CD4-positive, alpha-beta T cell treated with Interleukin-2 at 100 ng/mL for 4 hours (primary cell): ENCODE measurements around the gene KRTAP10-10.
"Not testable (repeated sequence)": the region's sequence is repeated elsewhere in the genome, so short reads cannot be mapped to it uniquely, and the experiment has no call there.

Source experiments
- DNase-seq: peaks from one replicate; pipeline ENCODE4 v3.0.0-alpha.2; 2020; ENCODE audit warnings: low spot score

Gene KRTAP10-10

GRCh38 chr21:44650973-44651675, 14.0 kb downstream of the KRTAP10-10 start:
- DNase-seq = no peak

GRCh38 chr21:44653123-44653522, 16.0 kb downstream of the KRTAP10-10 start:
- no peak for DNase-seq

GRCh38 chr21:44653656-44654575, 16.8 kb downstream of the KRTAP10-10 start:
- DNase-seq = peak; percentile 43

- peak; percentile 3 for DNase-seq
Measured at GRCh38 chr21:44654576-44655175, 17.5 kb downstream of the KRTAP10-10 start, which contains the start of gene KRTAP12-4. Gene KRTAP12-4, minus strand, starts transcription at chr21:44654659. Its CDS starts 45 bp downstream, at chr21:44654614.

GRCh38 chr21:44656868-44657267, 19.7 kb downstream of the KRTAP10-10 start:
- DNase-seq = no peak

- DNase-seq = peak; percentile 58
Measured at GRCh38 chr21:44657635-44658540, 20.7 kb downstream of the KRTAP10-10 start, which contains the start of gene KRTAP12-3. Gene KRTAP12-3, plus strand, starts transcription at chr21:44657932. Its CDS starts 48 bp downstream, at chr21:44657980.

- no peak for DNase-seq
Measured at GRCh38 chr21:44658541-44658910, 21.4 kb downstream of the KRTAP10-10 start.

GRCh38 chr21:44658913-44659595, 21.9 kb downstream of the KRTAP10-10 start:
- peak; percentile 26 for DNase-seq

- DNase-seq = not testable (repeated sequence)
Measured at GRCh38 chr21:44661567-44661966, 24.4 kb downstream of the KRTAP10-10 start.

- no peak for DNase-seq
Measured at GRCh38 chr21:44664691-44665090, 27.5 kb downstream of the KRTAP10-10 start.

- DNase-seq = no peak
Measured at GRCh38 chr21:44666401-44667320, 29.5 kb downstream of the KRTAP10-10 start, which contains the start of gene KRTAP12-2. Gene KRTAP12-2, minus strand, starts transcription at chr21:44666927. Its CDS starts 41 bp downstream, at chr21:44666886.

- DNase-seq = no peak
Measured at GRCh38 chr21:44667612-44668011, 30.5 kb downstream of the KRTAP10-10 start.

GRCh38 chr21:44670642-44671432, 33.7 kb downstream of the KRTAP10-10 start:
- DNase-seq = no peak

GRCh38 chr21:44671911-44672310, 34.8 kb downstream of the KRTAP10-10 start:
- no peak for DNase-seq

GRCh38 chr21:44677881-44678280, 40.7 kb downstream of the KRTAP10-10 start:
- no peak for DNase-seq

- no peak for DNase-seq
Measured at GRCh38 chr21:44681152-44681551, 44.0 kb downstream of the KRTAP10-10 start.

- no peak for DNase-seq
Measured at GRCh38 chr21:44681861-44682579, 44.9 kb downstream of the KRTAP10-10 start, which contains the start of gene KRTAP12-1. Gene KRTAP12-1, minus strand, starts transcription at chr21:44682163. Its CDS starts 40 bp downstream, at chr21:44682123.
